Neural cell (in vitro differentiated cells): ENCODE data around the gene HEG1. TPM values are rescaled to one million over a fixed set of nuclear protein-coding genes. Genes with fewer than 3 reads are reported as not detected.

ENCODE experiments used
- H2AFZ ChIP-seq: fragments of 200-600, 300-800 bp; sonication (generic), shearing (Covaris generic); 2 replicates; pipeline ENCODE4 v1.6.0; 2014; ENCODE audit warnings: low read depth, mild to moderate bottlenecking, antibody characterized with exemption, low read length, moderate library complexity
- H3F3A ChIP-seq: fragments of 200-600 bp; shearing (Covaris generic); 2 replicates; pipeline ENCODE4 v1.6.1; 2016; ENCODE audit warnings: mild to moderate bottlenecking, moderate library complexity, mixed read lengths, antibody characterized with exemption, low read length; ENCODE audit not compliant: insufficient read depth, poor library complexity, severe bottlenecking
- H3K27ac ChIP-seq: fragments of 200-600, 300-800 bp; sonication (generic), shearing (Covaris generic); 2 replicates; pipeline ENCODE4 v1.5.1; 2014; ENCODE audit warnings: mild to moderate bottlenecking, low read length, moderate library complexity
- H3K27me3 ChIP-seq: fragments of 300-800, 200-600 bp; sonication (generic), shearing (Covaris generic); 2 replicates; pipeline ENCODE4 v1.6.0; 2014; ENCODE audit warnings: mild to moderate bottlenecking, low read depth, low read length, moderate library complexity; ENCODE audit not compliant: insufficient read depth
- H3K36me3 ChIP-seq: fragments of 300-800, 200-600 bp; sonication (generic), shearing (Covaris generic); 2 replicates; pipeline ENCODE4 v1.5.1; 2014; ENCODE audit warnings: mild to moderate bottlenecking, antibody characterized with exemption, low read length, moderate library complexity; ENCODE audit not compliant: insufficient read depth
- H3K4me2 ChIP-seq: fragments of 300-800, 200-600 bp; sonication (generic), shearing (Covaris generic); 2 replicates; pipeline ENCODE4 v1.6.0; 2014; ENCODE audit warnings: mild to moderate bottlenecking, low read length
- H3K4me3 ChIP-seq: fragments of 300-800, 200-600 bp; sonication (generic), shearing (Covaris generic); 2 replicates; pipeline ENCODE4 v1.5.1; 2014; ENCODE audit warnings: mild to moderate bottlenecking, low read length, moderate library complexity
- H3K79me2 ChIP-seq: fragments of 200-600 bp; shearing (Covaris generic); replicated peaks from 2 replicates; pipeline ENCODE4 v1.6.0; 2014; ENCODE audit warnings: mild to moderate bottlenecking, low read length, moderate library complexity; ENCODE audit not compliant: insufficient read depth
- H3K9ac ChIP-seq: fragments of 300-800, 200-600 bp; sonication (generic), shearing (Covaris generic); 2 replicates; pipeline ENCODE4 v1.6.1; 2016; ENCODE audit warnings: mild to moderate bottlenecking, low read length, mixed read lengths
- H3K9me2 ChIP-seq: fragments of 200-600 bp; shearing (Covaris generic); 2 replicates; pipeline ENCODE4 v1.6.1; 2016; ENCODE audit warnings: mild to moderate bottlenecking, low read length, mixed read lengths; ENCODE audit not compliant: insufficient read depth
- H3K9me3 ChIP-seq: fragments of 200-600, 300-800 bp; sonication (generic), shearing (Covaris generic); 2 replicates; pipeline ENCODE4 v1.6.1; 2016; ENCODE audit warnings: mild to moderate bottlenecking, mixed run types, low read length, moderate library complexity, mixed read lengths
- H4K20me1 ChIP-seq: fragments of 200-600 bp; shearing (Covaris generic); 2 replicates; pipeline ENCODE4 v1.6.1; 2016; ENCODE audit warnings: mild to moderate bottlenecking, mixed run types; ENCODE audit not compliant: insufficient read depth
- CTCF ChIP-seq: fragments of 450-650 bp; IDR thresholded peaks from 2 replicates; pipeline ENCODE4 v1.5.1; 2014; ENCODE audit warnings: antibody characterized with exemption, mild to moderate bottlenecking, moderate library complexity; ENCODE audit not compliant: poor library complexity, severe bottlenecking
- EP300 ChIP-seq: fragments of 450-650 bp; conservative IDR thresholded peaks from 2 replicates; pipeline ENCODE4 v1.6.1; 2014; ENCODE audit warnings: antibody characterized with exemption, mild to moderate bottlenecking, moderate library complexity; ENCODE audit not compliant: poor library complexity, severe bottlenecking
- EZH2 ChIP-seq: fragments of 200-600, 300-800 bp; shearing (Covaris generic), sonication (generic); IDR thresholded peaks from 2 replicates; pipeline ENCODE4 v1.6.1; 2014; ENCODE audit warnings: antibody characterized with exemption, low read length, borderline replicate concordance, mild to moderate bottlenecking; ENCODE audit not compliant: insufficient read depth, poor library complexity, severe bottlenecking
- MXI1 ChIP-seq: fragments of 450-650 bp; conservative IDR thresholded peaks from 2 replicates; pipeline ENCODE4 v1.6.1; 2014; ENCODE audit warnings: antibody characterized with exemption, mild to moderate bottlenecking; ENCODE audit not compliant: poor library complexity, severe bottlenecking
- POLR2AphosphoS5 ChIP-seq: IDR thresholded peaks from 2 replicates; pipeline ENCODE4 v1.6.1; 2012
- RAD21 ChIP-seq: fragments of 450-650 bp; conservative IDR thresholded peaks from 2 replicates; pipeline ENCODE4 v1.6.1; 2014; ENCODE audit warnings: antibody characterized with exemption, mild to moderate bottlenecking, moderate library complexity
- REST ChIP-seq: IDR thresholded peaks from 2 replicates; pipeline ENCODE4 v1.6.1; 2012; ENCODE audit warnings: borderline replicate concordance
- SMC3 ChIP-seq: fragments of 450-650 bp; conservative IDR thresholded peaks from 2 replicates; pipeline ENCODE4 v1.6.1; 2014; ENCODE audit warnings: antibody characterized with exemption, mild to moderate bottlenecking, moderate library complexity; ENCODE audit not compliant: poor library complexity
- TAF1 ChIP-seq: IDR thresholded peaks from 2 replicates; pipeline ENCODE4 v1.6.1; 2012; ENCODE audit warnings: low read depth
- polyA plus RNA-seq: library from polyadenylated mRNA; depleted of rRNA; stranded (reverse); fragments of >200 nt; gene quantifications from 2 replicates; pipeline ENCODE4 v1.2.3, GENCODE V29; 2014

Gene HEG1
- polyA plus RNA-seq, 1 donor from 2014 or later, result 0.48 TPM

GRCh38 chr3:125025642-125026041 is 30.2 kb downstream of the HEG1 start:
- no peaks in the 10 kb centered on the region for H3K36me3 ChIP-seq
- no peak overlapping the region for H3K4me2 ChIP-seq
- no peak overlapping the region for H3K9ac ChIP-seq
- no peak for TF ChIP-seq POLR2AphosphoS5
- no peak for TF ChIP-seq EZH2
- TF ChIP-seq CTCF, result no peak
- no peak for TF ChIP-seq MXI1
- TF ChIP-seq REST, result no peak
- no peak for TF ChIP-seq SMC3
- TF ChIP-seq EP300, result no peak
- no peak for TF ChIP-seq RAD21
- no peak for TF ChIP-seq TAF1
- H4K20me1 ChIP-seq, result no peaks in the 10 kb centered on the region
- H3F3A ChIP-seq, result no peaks in the 10 kb centered on the region
- no peak overlapping the region for H3K4me3 ChIP-seq
- no peak overlapping the region for H2AFZ ChIP-seq
- H3K9me2 ChIP-seq, result no peaks in the 10 kb centered on the region
- no peaks in the 10 kb centered on the region for H3K27me3 ChIP-seq
- no peaks in the 10 kb centered on the region for H3K9me3 ChIP-seq
- H3K27ac ChIP-seq, result no peak overlapping the region
- no peaks in the 10 kb centered on the region for H3K79me2 ChIP-seq

GRCh38 chr3:125024817-125025216 is 31.0 kb downstream of the HEG1 start:
- no peak overlapping the region for H3K9ac ChIP-seq
- H3F3A ChIP-seq, result no peaks in the 10 kb centered on the region
- no peaks in the 10 kb centered on the region for H3K9me2 ChIP-seq
- H3K36me3 ChIP-seq, result no peaks in the 10 kb centered on the region
- H3K27me3 ChIP-seq, result no peaks in the 10 kb centered on the region
- no peak overlapping the region for H2AFZ ChIP-seq
- H3K9me3 ChIP-seq, result no peaks in the 10 kb centered on the region
- H3K4me2 ChIP-seq, result no peak overlapping the region
- no peak overlapping the region for H3K4me3 ChIP-seq
- H3K27ac ChIP-seq, result no peak overlapping the region
- TF ChIP-seq MXI1 (no peak), EZH2 (no peak), TAF1 (no peak), POLR2AphosphoS5 (no peak), SMC3 (no peak), EP300 (no peak), RAD21 (no peak)
- no peaks in the 10 kb centered on the region for H4K20me1 ChIP-seq
- H3K79me2 ChIP-seq, result no peaks in the 10 kb centered on the region
